ENCODE results near the gene BCAS1.

- no peak for TF ChIP-seq CTCF (IDR thresholded peaks at IDR 0.05 in 4 of 5, conservative IDR thresholded peaks at IDR 0.05 in 1 of 5)
- TF ChIP-seq POLR2A (IDR thresholded peaks at IDR 0.05): no peak
Measured at GRCh38 chr20:54047048-54047447, 23.3 kb downstream of the BCAS1 start.
